Heart left ventricle (tissue), 13 donors: Measurements from ENCODE around the gene PPP2R3A.

ENCODE experiments used
- POLR2A ChIP-seq, 2 donors: fragments of 450-650 bp; IDR thresholded peaks; one replicate each; pipeline ENCODE4 v1.6.1; 2017; ENCODE audit warnings: antibody characterized with exemption in 2 of 2, mild to moderate bottlenecking in 2 of 2, moderate library complexity in 2 of 2
- TF ChIP-seq, protein P1 (sequence below), 12 donors: fragments of 200-600 bp; sonication (generic) in 4 of 12; IDR thresholded peaks; one replicate each; pipeline versions ENCODE4 v1.5.0 to v1.8.0; 2018 to 2022; ENCODE audit warnings: antibody characterized with exemption in 12 of 12, mild to moderate bottlenecking in 5 of 12
- donor health status: ischemic (EF 13 %, LVEDD 7.1; RV severe dilation, severe dysfunction).
- donor health status: DM: no; HTN: yes; CAD: no.
- donor health status: DM: no; HTN: no; CAD: no.
- donor health status: ischemic (EF 25% LVEDD 6.9; RV normal size, moderate dysfunction).
- donor health status: ischemic (EF 25% LVEDD 5.7; RV mildly dilated, moderate dysfunction).
- donor health status: ischemic (EF 35%, LVEDD 5.7; RV mildly dilated, moderate dysfunction).
- donor health status: nonischemic (EF 11% LVEDD 7.7; RV severe dilation, severe dysfunction).
- donor health status: DM: yes; HTN: yes; CAD: no.
- donor health status: PGD.
- donor health status: ischemic (EF 29% LVEDD 5.4; RV normal size, mild dysfunction).
- donor health status: nonischemic (EF 23%, LVEDD 6.1; RV moderate dilation, normal function).

DNA sequence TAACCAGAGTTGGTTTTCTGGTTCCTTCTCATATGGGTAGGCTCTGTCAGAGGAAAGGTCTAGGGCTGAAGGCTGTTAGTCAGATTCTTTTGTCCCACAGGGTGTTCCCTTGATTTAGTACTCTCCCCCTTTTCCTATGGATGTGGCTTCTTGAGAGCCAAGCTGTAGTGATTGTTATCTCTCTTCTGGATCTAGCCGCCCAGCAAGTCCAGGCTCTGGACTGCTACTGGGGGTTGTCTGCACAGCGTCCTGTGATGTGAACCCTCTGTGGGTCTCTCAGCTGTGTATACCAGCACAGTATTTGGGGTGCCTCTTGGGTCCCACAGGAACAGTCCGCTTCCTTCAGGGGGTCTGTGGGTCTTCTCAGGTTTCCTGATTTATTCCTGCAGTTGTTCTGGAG, 70.8 kb downstream of the PPP2R3A start:
- TF ChIP-seq, protein P1, sequence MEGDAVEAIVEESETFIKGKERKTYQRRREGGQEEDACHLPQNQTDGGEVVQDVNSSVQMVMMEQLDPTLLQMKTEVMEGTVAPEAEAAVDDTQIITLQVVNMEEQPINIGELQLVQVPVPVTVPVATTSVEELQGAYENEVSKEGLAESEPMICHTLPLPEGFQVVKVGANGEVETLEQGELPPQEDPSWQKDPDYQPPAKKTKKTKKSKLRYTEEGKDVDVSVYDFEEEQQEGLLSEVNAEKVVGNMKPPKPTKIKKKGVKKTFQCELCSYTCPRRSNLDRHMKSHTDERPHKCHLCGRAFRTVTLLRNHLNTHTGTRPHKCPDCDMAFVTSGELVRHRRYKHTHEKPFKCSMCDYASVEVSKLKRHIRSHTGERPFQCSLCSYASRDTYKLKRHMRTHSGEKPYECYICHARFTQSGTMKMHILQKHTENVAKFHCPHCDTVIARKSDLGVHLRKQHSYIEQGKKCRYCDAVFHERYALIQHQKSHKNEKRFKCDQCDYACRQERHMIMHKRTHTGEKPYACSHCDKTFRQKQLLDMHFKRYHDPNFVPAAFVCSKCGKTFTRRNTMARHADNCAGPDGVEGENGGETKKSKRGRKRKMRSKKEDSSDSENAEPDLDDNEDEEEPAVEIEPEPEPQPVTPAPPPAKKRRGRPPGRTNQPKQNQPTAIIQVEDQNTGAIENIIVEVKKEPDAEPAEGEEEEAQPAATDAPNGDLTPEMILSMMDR (IDR thresholded peaks at IDR 0.05), result no peak
- no peak for TF ChIP-seq POLR2A (IDR thresholded peaks at IDR 0.05)
